Right atrium auricular region (tissue), 2 donors: Measurements from ENCODE around the gene CNOT4. TPM values are rescaled to one million over a fixed set of nuclear protein-coding genes. Genes with fewer than 3 reads are reported as not detected.

Experiments
- DNase-seq: peaks from one replicate; pipeline ENCODE4 v3.0.0-alpha.2; 2019; ENCODE audit warnings: low spot score
- H3K27ac ChIP-seq, 2 donors: fragments of 200-600 bp; sonication (generic); 1 replicate in 1 of 2; 2 replicates in 1 of 2; pipeline ENCODE4 v1.5.1; 2016 to 2019
- H3K27me3 ChIP-seq, 2 donors: fragments of 200-600 bp; sonication (generic); one replicate each; pipeline versions ENCODE4 v1.5.1 to v1.6.0; 2017 to 2019
- H3K36me3 ChIP-seq: fragments of 200-600 bp; sonication (generic); one replicate; pipeline ENCODE4 v1.5.1; 2016
- H3K4me1 ChIP-seq, 2 donors: fragments of 200-600 bp; sonication (generic); one replicate each; pipeline versions ENCODE4 v1.5.1 to v1.6.0; 2017 to 2019
- H3K4me3 ChIP-seq, 2 donors: fragments of 200-600 bp; sonication (generic); 1 replicate in 1 of 2; 2 replicates in 1 of 2; pipeline ENCODE4 v1.5.1; 2017 to 2019; ENCODE audit warnings: mild to moderate bottlenecking in 1 of 2, moderate library complexity in 1 of 2
- H3K9me3 ChIP-seq, 2 donors: fragments of 200-600 bp; sonication (generic); one replicate each; pipeline ENCODE4 v1.5.1; 2019
- total RNA-seq, 2 donors: library from RNA; depleted of rRNA; stranded (reverse); fragments of >200 nt; gene quantifications; one replicate each; pipeline ENCODE4 v1.1.0, GENCODE V29; 2016
- TF ChIP-seq, protein P1 (sequence below), 2 donors: fragments of 200-600 bp; sonication (generic); IDR thresholded peaks; one replicate each; pipeline ENCODE4 v1.5.1; 2019; ENCODE audit warnings: antibody characterized with exemption in 2 of 2

Gene CNOT4
- total RNA-seq, 2 donors from 2014 or later = 23.3 to 25.3 TPM

DNA sequence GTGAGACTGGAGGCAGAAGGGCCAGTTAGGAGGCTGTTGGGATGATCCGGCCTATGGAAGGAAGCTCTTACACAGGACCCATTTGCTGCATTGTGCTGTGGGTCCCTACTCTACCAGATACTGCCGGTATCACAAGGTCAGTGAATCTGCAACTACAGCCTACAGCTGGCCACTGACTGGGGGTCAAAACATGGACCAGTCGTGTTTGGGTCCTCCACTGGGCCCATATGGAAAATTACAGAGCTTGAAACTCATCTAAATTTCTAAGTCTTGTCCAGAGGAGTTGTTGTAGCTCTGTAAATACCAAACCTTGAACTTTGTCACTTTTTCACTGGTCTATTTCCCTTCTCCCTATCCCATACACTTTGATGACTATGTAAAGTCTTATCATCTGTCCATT lies 42.2 kb upstream of the CNOT4 start:
- Histone ChIP-seq H3K27ac (no peak overlapping the region), H3K27me3 (no peaks in the 10 kb centered on the region), H3K4me3 (no peak overlapping the region), H3K36me3 (no peaks in the 10 kb centered on the region), H3K9me3 (no peaks in the 10 kb centered on the region), H3K4me1 (no peaks in the 10 kb centered on the region)
- no peak for DNase-seq
- TF ChIP-seq, protein P1, sequence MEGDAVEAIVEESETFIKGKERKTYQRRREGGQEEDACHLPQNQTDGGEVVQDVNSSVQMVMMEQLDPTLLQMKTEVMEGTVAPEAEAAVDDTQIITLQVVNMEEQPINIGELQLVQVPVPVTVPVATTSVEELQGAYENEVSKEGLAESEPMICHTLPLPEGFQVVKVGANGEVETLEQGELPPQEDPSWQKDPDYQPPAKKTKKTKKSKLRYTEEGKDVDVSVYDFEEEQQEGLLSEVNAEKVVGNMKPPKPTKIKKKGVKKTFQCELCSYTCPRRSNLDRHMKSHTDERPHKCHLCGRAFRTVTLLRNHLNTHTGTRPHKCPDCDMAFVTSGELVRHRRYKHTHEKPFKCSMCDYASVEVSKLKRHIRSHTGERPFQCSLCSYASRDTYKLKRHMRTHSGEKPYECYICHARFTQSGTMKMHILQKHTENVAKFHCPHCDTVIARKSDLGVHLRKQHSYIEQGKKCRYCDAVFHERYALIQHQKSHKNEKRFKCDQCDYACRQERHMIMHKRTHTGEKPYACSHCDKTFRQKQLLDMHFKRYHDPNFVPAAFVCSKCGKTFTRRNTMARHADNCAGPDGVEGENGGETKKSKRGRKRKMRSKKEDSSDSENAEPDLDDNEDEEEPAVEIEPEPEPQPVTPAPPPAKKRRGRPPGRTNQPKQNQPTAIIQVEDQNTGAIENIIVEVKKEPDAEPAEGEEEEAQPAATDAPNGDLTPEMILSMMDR (IDR thresholded peaks at IDR 0.05) = no peak

DNA sequence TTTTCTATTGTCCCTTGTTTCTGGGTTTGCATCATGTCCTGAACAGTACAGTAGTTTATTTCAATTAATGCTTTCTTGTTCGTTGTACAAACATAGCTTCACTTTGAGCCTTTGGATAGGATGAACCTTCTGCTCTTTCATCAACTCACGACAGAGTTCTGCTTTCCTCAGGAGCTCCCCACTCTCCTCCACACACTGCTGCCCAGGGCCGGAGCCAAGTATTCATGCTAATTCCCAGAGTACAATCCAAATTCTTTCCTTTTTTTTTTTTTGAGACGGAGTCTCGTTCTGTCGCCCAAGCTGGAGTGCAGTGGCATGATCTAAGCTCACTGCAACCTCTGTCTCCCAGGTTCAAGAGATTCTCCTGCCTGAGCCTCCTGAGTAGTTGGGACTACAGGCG lies 40.3 kb upstream of the CNOT4 start:
- Histone ChIP-seq H3K27ac (no peak overlapping the region), H3K9me3 (no peaks in the 10 kb centered on the region), H3K36me3 (no peaks in the 10 kb centered on the region), H3K27me3 (no peaks in the 10 kb centered on the region), H3K4me3 (no peak overlapping the region), H3K4me1 (no peaks in the 10 kb centered on the region)
- no peak for DNase-seq
- TF ChIP-seq, protein P1 (IDR thresholded peaks at IDR 0.05) = no peak

DNA sequence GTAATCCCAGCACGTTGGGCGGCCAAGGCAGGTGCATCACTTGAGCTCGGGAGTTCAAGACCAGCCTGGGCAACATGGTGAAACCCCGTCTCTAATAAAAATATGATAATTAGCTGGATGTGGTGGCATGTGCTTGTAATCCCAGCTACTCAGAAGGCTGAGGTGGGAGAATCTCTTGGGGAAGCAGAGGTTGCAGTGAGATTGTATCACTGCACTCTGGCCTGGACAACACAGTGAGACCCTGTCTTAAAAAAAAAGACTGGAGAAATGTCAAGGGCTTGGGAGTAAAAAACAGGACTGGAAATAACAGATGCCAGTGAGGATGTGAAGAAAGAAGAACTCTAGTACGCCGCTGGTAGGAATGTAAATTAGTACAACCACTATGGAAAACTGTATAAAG lies 31.1 kb upstream of the CNOT4 start:
- Histone ChIP-seq H3K27ac (no peak overlapping the region), H3K9me3 (no peaks in the 10 kb centered on the region), H3K27me3 (no peaks in the 10 kb centered on the region), H3K4me1 (no peaks in the 10 kb centered on the region), H3K4me3 (no peak overlapping the region), H3K36me3 (no peaks in the 10 kb centered on the region)
- TF ChIP-seq, protein P1 (IDR thresholded peaks at IDR 0.05) = no peak
- no peak for DNase-seq

DNA sequence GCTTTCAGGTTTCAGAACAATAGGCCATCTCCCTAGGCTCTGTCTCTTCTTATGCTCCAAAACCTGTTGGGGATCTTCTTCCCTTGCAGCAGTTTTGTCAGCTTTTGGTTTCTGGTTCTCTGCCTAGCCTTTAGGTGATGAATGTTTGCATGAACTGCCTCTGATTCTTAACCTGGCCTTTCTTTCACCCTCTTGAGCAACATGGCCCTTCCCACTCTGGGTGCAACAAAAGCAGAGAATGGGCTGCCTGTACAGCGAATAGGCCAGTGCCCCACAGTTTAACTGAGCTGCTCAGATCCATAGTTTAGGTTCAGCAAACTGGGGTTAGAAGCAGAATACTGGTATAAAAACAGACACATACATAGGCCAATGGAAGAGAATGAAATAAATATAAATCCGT lies 29.7 kb upstream of the CNOT4 start:
- no peak overlapping the region for H3K27ac ChIP-seq
- no peaks in the 10 kb centered on the region for H3K4me1 ChIP-seq
- TF ChIP-seq, protein P1 (IDR thresholded peaks at IDR 0.05) = no peak
- DNase-seq = no peak
- no peak overlapping the region for H3K4me3 ChIP-seq
- no peaks in the 10 kb centered on the region for H3K36me3 ChIP-seq
- no peaks in the 10 kb centered on the region for H3K9me3 ChIP-seq
- no peaks in the 10 kb centered on the region for H3K27me3 ChIP-seq

DNA sequence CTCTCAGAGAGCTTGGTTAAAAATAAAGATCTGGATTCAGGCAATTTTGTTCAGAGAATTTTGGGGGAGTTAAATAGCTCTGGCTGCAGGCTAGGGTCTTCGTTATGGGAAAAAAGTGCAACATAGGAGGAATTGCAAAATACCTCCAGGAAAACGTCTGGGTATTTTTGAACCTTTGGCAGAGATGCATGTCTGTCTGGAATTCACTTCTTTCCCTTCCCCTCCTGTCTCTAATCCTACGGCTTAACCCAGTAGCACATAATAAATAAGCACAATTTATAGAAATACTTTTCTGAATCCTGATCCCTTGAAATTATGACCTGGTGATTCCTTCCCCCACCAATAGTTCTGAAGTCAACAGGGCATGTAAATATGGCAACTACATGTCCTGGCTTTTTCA lies 28.5 kb upstream of the CNOT4 start:
- Histone ChIP-seq H3K27me3 (no peaks in the 10 kb centered on the region), H3K36me3 (no peaks in the 10 kb centered on the region), H3K4me1 (no peaks in the 10 kb centered on the region), H3K9me3 (no peaks in the 10 kb centered on the region), H3K27ac (no peak overlapping the region), H3K4me3 (no peak overlapping the region)
- DNase-seq = no peak
- TF ChIP-seq, protein P1 (IDR thresholded peaks at IDR 0.05) = no peak

DNA sequence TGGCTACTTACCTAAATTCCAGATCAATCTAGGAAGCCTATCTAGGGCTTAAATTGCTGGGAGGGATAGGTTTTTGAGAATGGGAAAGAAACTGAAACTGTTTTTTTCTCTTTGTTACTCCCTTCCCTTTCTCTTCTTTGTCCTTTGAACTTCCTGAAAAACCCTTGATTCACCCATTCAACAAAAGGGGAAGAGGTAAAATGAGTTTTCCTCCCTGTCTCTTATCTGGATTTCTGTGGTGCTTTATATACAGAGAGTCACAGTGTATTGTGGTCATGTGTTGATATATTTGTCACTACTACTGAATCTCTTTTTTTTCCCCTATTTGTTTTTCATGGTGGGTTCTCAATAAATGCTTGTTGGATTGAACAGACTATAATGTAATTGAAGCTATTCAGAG lies 28.0 kb upstream of the CNOT4 start:
- no peak for DNase-seq
- H3K4me3 ChIP-seq = no peak overlapping the region
- no peaks in the 10 kb centered on the region for H3K27me3 ChIP-seq
- H3K4me1 ChIP-seq = no peaks in the 10 kb centered on the region
- H3K27ac ChIP-seq = no peak overlapping the region
- TF ChIP-seq, protein P1 (IDR thresholded peaks at IDR 0.05) = no peak
- H3K36me3 ChIP-seq = no peaks in the 10 kb centered on the region
- H3K9me3 ChIP-seq = no peaks in the 10 kb centered on the region
